Gastroesophageal sphincter (tissue), 4 donors: ENCODE measurements around the gene SHCBP1L. TPM values are rescaled to one million over a fixed set of nuclear protein-coding genes. Genes with fewer than 3 reads are reported as not detected.

Experiments
- ATAC-seq: fragments of 150-250 bp; one replicate; pipeline ENCODE4 v1.9.1; 2016; ENCODE audit warnings: mild to moderate bottlenecking, moderate library complexity
- H3K27ac ChIP-seq, 4 donors: fragments of 200-600 bp; sonication (generic) in 3 of 4; 1 replicate in 3 of 4; 2 replicates in 1 of 4; pipeline ENCODE4 v1.5.1; 2016 to 2019
- H3K27me3 ChIP-seq: fragments of 200-600 bp; sonication (generic); one replicate; pipeline ENCODE4 v1.5.1; 2019
- H3K36me3 ChIP-seq, 2 donors: fragments of 200-600 bp; sonication (generic); one replicate each; pipeline ENCODE4 v1.5.1; 2019; ENCODE audit warnings: control low read depth in 1 of 2
- H3K4me1 ChIP-seq, 3 donors: fragments of 200-600 bp; sonication (generic); 1 replicate in 2 of 3; 2 replicates in 1 of 3; pipeline ENCODE4 v1.5.1; 2016 to 2019; ENCODE audit warnings: control low read depth in 2 of 3
- H3K4me3 ChIP-seq, 2 donors: fragments of 200-600 bp; sonication (generic); one replicate each; pipeline ENCODE4 v1.5.1; 2019; ENCODE audit warnings: mild to moderate bottlenecking in 1 of 2, moderate library complexity in 1 of 2
- H3K9me3 ChIP-seq, 3 donors: fragments of 200-600 bp; sonication (generic); one replicate each; pipeline ENCODE4 v1.5.1; 2017 to 2019; ENCODE audit warnings: control low read depth in 2 of 3
- CTCF ChIP-seq, 4 experiments: fragments of 200-600 bp in 2 of 4; fragments of 450-650 bp in 2 of 4; sonication (generic) in 1 of 4; IDR thresholded peaks; one replicate each; pipeline ENCODE4 v1.5.1; 2017 to 2019; ENCODE audit warnings: antibody characterized with exemption in 4 of 4, mild to moderate bottlenecking in 2 of 4, moderate library complexity in 2 of 4
- EP300 ChIP-seq: sonication (generic); formaldehyde crosslinking; IDR thresholded peaks from one replicate; pipeline ENCODE4 v1.6.1; 2017; ENCODE audit warnings: antibody characterized with exemption, mild to moderate bottlenecking
- POLR2A ChIP-seq, 2 donors: fragments of 450-650 bp; IDR thresholded peaks; one replicate each; pipeline ENCODE4 v1.6.1; 2017; ENCODE audit warnings: antibody characterized with exemption in 2 of 2, mild to moderate bottlenecking in 2 of 2, moderate library complexity in 1 of 2
- POLR2AphosphoS5 ChIP-seq: sonication (generic); formaldehyde crosslinking; IDR thresholded peaks from one replicate; pipeline ENCODE4 v1.6.1; 2017; ENCODE audit warnings: antibody characterized with exemption
- whole genome bisulfite sequencing, 2 donors: methylation state at CpG; one replicate each; pipeline ENCODE4 v1.1.5; 2018; ENCODE audit warnings: low coverage in 1 of 2; 5-methylcytosine and 5-hydroxymethylcytosine counted together
- total RNA-seq, 4 donors: library from RNA; depleted of rRNA; stranded (reverse); fragments of >200 nt; gene quantifications; one replicate each; pipeline ENCODE4 v1.1.0, GENCODE V29; 2016

SHCBP1L gene
- not detected for total RNA-seq

DNA sequence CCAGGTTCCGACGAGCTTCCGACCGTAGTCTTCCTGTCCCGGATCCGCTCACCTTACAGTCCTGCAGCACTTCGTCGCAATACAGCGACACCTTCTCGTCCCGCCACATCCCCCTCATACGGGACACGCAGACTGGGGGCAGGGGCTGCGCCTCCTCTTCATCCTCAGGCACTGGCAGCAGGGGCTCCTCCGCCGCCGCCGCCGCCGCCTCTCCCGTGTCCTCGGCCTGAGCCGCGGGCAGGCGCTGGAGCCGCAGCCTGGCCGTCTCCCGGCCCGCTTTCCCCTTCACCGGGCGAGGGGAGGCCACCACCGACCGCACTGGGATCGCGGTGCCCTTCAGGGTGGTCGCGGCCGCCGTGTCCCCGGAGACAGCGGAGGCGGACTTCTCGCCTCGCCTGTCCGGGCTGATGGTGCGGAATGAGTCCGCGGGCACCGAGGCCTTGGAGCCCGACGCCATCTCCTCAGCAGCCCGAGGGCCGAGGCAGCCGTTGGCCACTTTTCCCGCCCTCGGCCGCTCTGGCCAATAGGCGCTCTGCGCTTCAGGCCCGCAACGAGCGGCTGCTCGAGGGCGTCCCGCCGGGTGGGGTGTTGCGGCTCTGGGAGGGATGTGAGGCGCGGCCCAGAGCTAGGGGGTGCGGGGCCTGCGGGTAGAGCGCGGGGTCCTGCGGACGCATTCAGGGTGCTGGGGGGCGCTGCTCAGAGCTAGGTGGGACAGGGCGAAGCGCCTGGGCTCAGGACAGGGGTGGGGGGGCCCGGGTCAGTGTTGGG is at the start of gene SHCBP1L:
Gene SHCBP1L, minus strand, starts transcription at position 490 of the 768 bp plus-strand sequence. Its CDS starts 33 bp downstream, at position 457.
- peak within 1 kb of the TSS; percentile 6 to 45 for H3K4me3 ChIP-seq
- WGBS, 2 donors: 53% methylated on average over 16 of the region's 79 CpGs; no CpG with 5 or more reads in 1 of the 2 donors
- peaks cover 0 to 12% (median 3%) of the 10 kb centered on the region in 3 donors for H3K4me1 ChIP-seq
- no peak within 1 kb of the TSS for H3K27ac ChIP-seq
- TF ChIP-seq POLR2AphosphoS5 (no peak), POLR2A (IDR thresholded peaks at IDR 0.05) (no peak), EP300 (no peak), CTCF (IDR thresholded peaks at IDR 0.05) (no peak)
- peaks cover 14% of the 10 kb centered on the region for H3K27me3 ChIP-seq
- ATAC-seq: peak; percentile 62
- no peaks in the 10 kb centered on the region for H3K36me3 ChIP-seq
- no peaks in the 10 kb centered on the region for H3K9me3 ChIP-seq

DNA sequence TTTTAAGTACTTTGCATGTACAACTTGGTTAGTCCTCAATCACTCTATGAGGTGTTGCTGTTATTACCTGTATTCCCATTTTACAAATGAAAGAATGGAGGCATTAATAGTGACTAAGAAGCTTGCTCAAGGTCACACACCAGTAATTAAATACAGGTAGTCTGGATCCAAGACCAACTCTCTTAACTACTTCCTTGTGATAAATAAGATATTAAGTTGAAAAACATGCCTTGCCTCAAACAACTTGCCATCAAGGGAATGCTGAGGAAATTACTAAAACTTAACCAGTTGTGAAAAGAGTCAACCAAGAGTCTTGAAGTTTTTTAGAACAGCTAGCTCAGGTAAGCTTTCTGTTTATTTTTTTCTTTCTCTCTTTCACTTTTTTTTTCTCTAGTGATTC is 49.3 kb upstream of the SHCBP1L start:
- no peaks in the 10 kb centered on the region for H3K9me3 ChIP-seq
- TF ChIP-seq CTCF (IDR thresholded peaks at IDR 0.05): no peak
- TF ChIP-seq POLR2A (IDR thresholded peaks at IDR 0.05): no peak
- TF ChIP-seq EP300: no peak
- no peak for TF ChIP-seq POLR2AphosphoS5
- no peaks in the 10 kb centered on the region for H3K36me3 ChIP-seq
- no peak for ATAC-seq
- H3K27me3 ChIP-seq: no peaks in the 10 kb centered on the region
- H3K27ac ChIP-seq: peak overlapping the region in 1 of 4 donors; percentile 6
- no peaks in the 10 kb centered on the region for H3K4me1 ChIP-seq
- H3K4me3 ChIP-seq: no peak overlapping the region

GRCh38 chr1:183000167-183000962 is 47.4 kb upstream of the SHCBP1L start:
- peak; percentile 58 for ATAC-seq
- no peak for TF ChIP-seq POLR2AphosphoS5
- H3K9me3 ChIP-seq: no peaks in the 10 kb centered on the region
- no peaks in the 10 kb centered on the region for H3K4me1 ChIP-seq
- H3K27ac ChIP-seq: no peak overlapping the region
- no peaks in the 10 kb centered on the region for H3K27me3 ChIP-seq
- WGBS, 2 donors: 82 to 87% methylated on average over 4 of the region's 4 CpGs
- H3K4me3 ChIP-seq: no peak overlapping the region
- no peaks in the 10 kb centered on the region for H3K36me3 ChIP-seq

GRCh38 chr1:182998482-182998881 is 45.5 kb upstream of the SHCBP1L start:
- no peak for ATAC-seq
- Histone ChIP-seq H3K36me3 (no peaks in the 10 kb centered on the region), H3K27ac (no peak overlapping the region), H3K4me1 (no peaks in the 10 kb centered on the region), H3K4me3 (no peak overlapping the region), H3K27me3 (no peaks in the 10 kb centered on the region), H3K9me3 (no peaks in the 10 kb centered on the region)
- TF ChIP-seq EP300: no peak
- no peak for TF ChIP-seq POLR2AphosphoS5
- TF ChIP-seq POLR2A (IDR thresholded peaks at IDR 0.05): no peak
- no peak for TF ChIP-seq CTCF (IDR thresholded peaks at IDR 0.05)

DNA sequence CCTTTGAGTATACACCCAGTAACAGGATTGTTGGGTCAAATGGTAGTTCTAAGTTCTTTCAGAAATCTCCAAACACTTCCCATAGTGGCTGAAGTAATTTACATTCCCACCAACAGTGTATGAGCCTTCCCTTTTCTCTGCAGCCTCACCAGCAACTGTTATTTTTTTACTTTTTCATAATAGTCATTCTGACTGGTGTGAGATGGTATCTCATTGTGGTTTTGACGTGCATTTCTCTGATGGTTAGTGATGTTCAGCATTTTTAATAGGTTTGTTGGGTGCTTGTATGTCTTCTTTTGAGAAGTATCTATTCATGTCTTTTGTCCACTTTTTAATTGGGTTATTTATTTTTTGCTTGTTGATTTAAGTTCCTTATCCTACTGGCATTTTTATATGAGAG is 43.9 kb upstream of the SHCBP1L start:
- ATAC-seq: no peak
- Histone ChIP-seq H3K27me3 (no peaks in the 10 kb centered on the region), H3K36me3 (no peaks in the 10 kb centered on the region), H3K4me3 (no peak overlapping the region), H3K4me1 (no peaks in the 10 kb centered on the region), H3K9me3 (no peaks in the 10 kb centered on the region), H3K27ac (no peak overlapping the region)
- WGBS, 2 donors: 80 to 100% methylated on average over 1 of the region's 1 CpG
- TF ChIP-seq POLR2AphosphoS5 (no peak), POLR2A (IDR thresholded peaks at IDR 0.05) (no peak), EP300 (no peak), CTCF (IDR thresholded peaks at IDR 0.05) (no peak)
